ENCODE measurements around the gene LAMC1.

DNA sequence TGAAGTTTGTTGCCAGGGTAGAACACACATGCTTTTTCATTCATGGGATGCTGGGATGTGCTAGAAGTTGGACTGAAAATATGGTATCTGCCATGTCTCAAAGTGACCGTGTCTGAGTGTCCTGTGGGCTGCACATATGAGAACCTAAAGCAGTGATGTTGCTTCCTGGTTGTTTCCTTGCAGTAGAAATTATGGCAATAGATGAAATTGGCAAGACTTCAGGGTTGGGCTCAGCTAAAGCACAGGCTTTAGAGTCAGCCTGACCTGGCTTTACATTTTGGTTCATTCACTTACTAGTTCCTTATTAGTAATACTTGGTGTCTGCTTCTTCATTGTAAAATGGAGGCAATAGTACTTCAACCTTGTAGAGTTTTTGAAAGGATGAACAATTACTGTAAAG lies 165.0 kb downstream of the LAMC1 start:
- TF ChIP-seq POLR2A (IDR thresholded peaks at IDR 0.05) (no peak), POLR2AphosphoS5 (IDR thresholded peaks at IDR 0.05) (no peak), CTCF (IDR thresholded peaks at IDR 0.05) (no peak)
